Smooth muscle cell (in vitro differentiated cells): Measurements from ENCODE around the gene RASA1. TPM values are rescaled to one million over a fixed set of nuclear protein-coding genes. Genes with fewer than 3 reads are reported as not detected.

ENCODE experiments used
- DNase-seq: peaks from one replicate; lab custom pipeline; 2025; ENCODE audit not compliant: unreplicated experiment; lab: John Stamatoyannopoulos, UW
- H2AFZ ChIP-seq: fragments of 200-600 bp; sonication (generic); 2 replicates; pipeline ENCODE4 v1.6.0; 2016; ENCODE audit warnings: antibody characterized with exemption, low read depth, mild to moderate bottlenecking
- H3F3A ChIP-seq: fragments of 200-600 bp; sonication (generic); 2 replicates; pipeline ENCODE4 v1.6.0; 2017; ENCODE audit warnings: antibody characterized with exemption, low read depth
- H3K27ac ChIP-seq: fragments of 200-600 bp; sonication (generic); 2 replicates; pipeline ENCODE4 v1.5.1; 2016; ENCODE audit warnings: low read depth, mild to moderate bottlenecking
- H3K27me3 ChIP-seq: fragments of 200-600 bp; sonication (generic); 2 replicates; pipeline ENCODE4 v1.6.1; 2016; ENCODE audit warnings: low read depth, mild to moderate bottlenecking
- H3K36me3 ChIP-seq: fragments of 200-600 bp; sonication (generic); 2 replicates; pipeline ENCODE4 v1.5.1; 2016; ENCODE audit warnings: low read depth
- H3K4me1 ChIP-seq: fragments of 200-600 bp; sonication (generic); 2 replicates; pipeline ENCODE4 v1.5.1; 2016; ENCODE audit warnings: low read depth
- H3K4me2 ChIP-seq: fragments of 200-600 bp; sonication (generic); 2 replicates; pipeline ENCODE4 v1.6.0; 2016; ENCODE audit warnings: mild to moderate bottlenecking
- H3K4me3 ChIP-seq: fragments of 200-600 bp; sonication (generic); 2 replicates; pipeline ENCODE4 v1.5.1; 2016; ENCODE audit warnings: mild to moderate bottlenecking
- H3K79me2 ChIP-seq: fragments of 200-600 bp; sonication (generic); 2 replicates; pipeline ENCODE4 v1.6.0; 2016; ENCODE audit warnings: low read depth, mild to moderate bottlenecking
- H3K9ac ChIP-seq: fragments of 200-600 bp; sonication (generic); 2 replicates; pipeline ENCODE4 v1.6.0; 2016; ENCODE audit warnings: low read depth
- H3K9me3 ChIP-seq: fragments of 200-600 bp; sonication (generic); replicated peaks from 2 replicates; pipeline ENCODE4 v1.5.1; 2016; ENCODE audit warnings: low read depth
- H4K20me1 ChIP-seq: fragments of 200-600 bp; sonication (generic); 2 replicates; pipeline ENCODE4 v1.6.0; 2016; ENCODE audit warnings: low read depth
- WGBS: methylation state at CpG from one replicate; pipeline ENCODE4 v1.1.7; 2016; ENCODE audit warnings: low lambda C conversion rate; 5-methylcytosine and 5-hydroxymethylcytosine counted together
- polyA plus RNA-seq: library from polyadenylated mRNA; unstranded; fragments of >200 nt; fragmentation: Nextera tagmentation; extraction: Ambion mirVana; gene quantifications from 2 replicates; pipeline ENCODE4 v1.2.1, GENCODE V29; 2016
- total RNA-seq: library from RNA; depleted of rRNA; stranded (reverse); fragments of >200 nt; gene quantifications from 2 replicates; pipeline ENCODE4 v1.2.3, GENCODE V29; 2014
- TF ChIP-seq, protein P1 (sequence below): fragments of 200-600 bp; sonication (generic); IDR thresholded peaks from 2 replicates; pipeline ENCODE4 v1.5.1; 2017; ENCODE audit warnings: borderline replicate concordance, mild to moderate bottlenecking, antibody characterized with exemption; ENCODE audit not compliant: insufficient read depth, poor library complexity, severe bottlenecking

The RASA1 gene
- total and polyA plus RNA-seq, 2 experiments from 2014 or later: 28.9 to 59.6 TPM

DNA sequence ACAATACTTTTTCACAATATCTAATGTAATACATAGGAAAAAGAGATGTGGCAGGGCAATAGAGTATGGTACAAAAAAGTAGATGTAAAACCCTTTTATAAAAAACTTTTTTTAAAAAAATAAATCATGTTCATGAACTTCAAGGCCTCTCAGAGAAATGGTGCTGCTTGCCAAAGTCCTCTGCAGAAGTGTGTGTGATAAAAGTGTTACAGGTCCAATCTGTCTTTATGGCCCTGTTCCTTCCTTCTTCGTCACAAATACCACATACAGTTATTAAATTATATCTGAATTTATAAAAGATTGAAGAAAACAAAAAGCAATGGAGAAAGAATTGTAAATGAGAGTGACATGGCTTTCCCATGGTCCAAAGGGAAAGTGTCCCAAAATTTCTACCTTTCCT, 166.8 kb downstream of the RASA1 start:
- Histone ChIP-seq H3K4me1 (no peaks in the 10 kb centered on the region), H3K9ac (no peak overlapping the region), H4K20me1 (no peaks in the 10 kb centered on the region), H3F3A (no peaks in the 10 kb centered on the region), H2AFZ (no peak overlapping the region), H3K27me3 (no peaks in the 10 kb centered on the region), H3K36me3 (no peaks in the 10 kb centered on the region), H3K9me3 (no peaks in the 10 kb centered on the region), H3K4me3 (no peak overlapping the region), H3K4me2 (no peak overlapping the region), H3K79me2 (no peaks in the 10 kb centered on the region), H3K27ac (no peak overlapping the region)
- DNase-seq: no peak
- TF ChIP-seq, protein P1, sequence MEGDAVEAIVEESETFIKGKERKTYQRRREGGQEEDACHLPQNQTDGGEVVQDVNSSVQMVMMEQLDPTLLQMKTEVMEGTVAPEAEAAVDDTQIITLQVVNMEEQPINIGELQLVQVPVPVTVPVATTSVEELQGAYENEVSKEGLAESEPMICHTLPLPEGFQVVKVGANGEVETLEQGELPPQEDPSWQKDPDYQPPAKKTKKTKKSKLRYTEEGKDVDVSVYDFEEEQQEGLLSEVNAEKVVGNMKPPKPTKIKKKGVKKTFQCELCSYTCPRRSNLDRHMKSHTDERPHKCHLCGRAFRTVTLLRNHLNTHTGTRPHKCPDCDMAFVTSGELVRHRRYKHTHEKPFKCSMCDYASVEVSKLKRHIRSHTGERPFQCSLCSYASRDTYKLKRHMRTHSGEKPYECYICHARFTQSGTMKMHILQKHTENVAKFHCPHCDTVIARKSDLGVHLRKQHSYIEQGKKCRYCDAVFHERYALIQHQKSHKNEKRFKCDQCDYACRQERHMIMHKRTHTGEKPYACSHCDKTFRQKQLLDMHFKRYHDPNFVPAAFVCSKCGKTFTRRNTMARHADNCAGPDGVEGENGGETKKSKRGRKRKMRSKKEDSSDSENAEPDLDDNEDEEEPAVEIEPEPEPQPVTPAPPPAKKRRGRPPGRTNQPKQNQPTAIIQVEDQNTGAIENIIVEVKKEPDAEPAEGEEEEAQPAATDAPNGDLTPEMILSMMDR: no peak
- 85% methylated on average over 1 of the region's 1 CpG for WGBS

DNA sequence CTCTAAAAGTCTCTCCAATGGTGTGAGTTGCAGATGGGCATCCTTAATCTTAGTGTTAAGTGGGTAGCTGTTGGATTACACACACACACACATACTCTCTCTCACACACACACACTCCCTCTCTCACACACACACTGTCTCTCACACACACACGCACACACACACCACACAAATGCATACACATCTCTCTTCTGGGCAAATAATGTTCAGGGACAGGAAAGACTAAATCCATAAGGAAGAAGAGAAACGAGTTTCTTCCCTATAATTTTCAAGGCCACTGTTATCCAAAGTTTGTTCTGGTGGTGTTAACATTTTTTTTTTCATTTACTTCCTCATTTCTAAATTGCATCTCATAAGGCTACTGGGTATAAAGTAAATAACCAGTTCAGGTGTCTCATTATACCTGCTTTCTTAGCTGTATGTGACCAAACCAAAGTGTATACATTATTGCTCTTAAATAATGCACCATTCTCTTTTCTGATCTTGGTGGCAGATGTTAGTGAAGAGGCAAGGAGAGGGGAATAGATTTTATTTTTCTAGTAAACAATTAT, 167.5 kb downstream of the RASA1 start:
- Histone ChIP-seq H3K27ac (no peak overlapping the region), H3K79me2 (no peaks in the 10 kb centered on the region), H4K20me1 (no peaks in the 10 kb centered on the region), H3K27me3 (no peaks in the 10 kb centered on the region), H3K4me1 (no peaks in the 10 kb centered on the region), H3K4me3 (no peak overlapping the region), H2AFZ (no peak overlapping the region), H3K9ac (no peak overlapping the region), H3K4me2 (no peak overlapping the region), H3F3A (no peaks in the 10 kb centered on the region), H3K9me3 (no peaks in the 10 kb centered on the region), H3K36me3 (no peaks in the 10 kb centered on the region)
- DNase-seq: no peak
- 83% methylated on average over 2 of the region's 2 CpGs for WGBS
- TF ChIP-seq, protein P1: no peak

DNA sequence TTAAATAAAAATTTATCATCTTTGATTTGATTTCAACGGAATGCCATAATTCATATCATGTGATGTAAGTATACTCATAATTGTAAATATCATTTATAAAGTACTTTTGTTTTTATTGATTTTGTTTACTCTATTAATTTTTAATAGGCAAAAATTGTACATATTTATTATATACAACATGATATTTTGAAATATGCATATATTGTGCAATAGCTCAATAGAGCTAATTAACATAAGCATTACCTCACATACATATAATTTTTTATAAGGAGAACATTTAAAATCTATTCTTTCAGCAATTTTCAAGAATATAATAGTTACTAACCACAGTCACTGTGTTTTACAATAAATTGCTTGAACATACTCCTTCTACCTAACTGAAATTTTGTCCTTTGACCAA, 170.0 kb downstream of the RASA1 start:
- TF ChIP-seq, protein P1: no peak
- Histone ChIP-seq H2AFZ (no peak overlapping the region), H3K27ac (no peak overlapping the region), H3K4me3 (no peak overlapping the region), H3K79me2 (no peaks in the 10 kb centered on the region), H3K4me2 (no peak overlapping the region), H3K9ac (no peak overlapping the region), H3K36me3 (no peaks in the 10 kb centered on the region), H3K4me1 (no peaks in the 10 kb centered on the region), H3K9me3 (no peaks in the 10 kb centered on the region), H4K20me1 (no peaks in the 10 kb centered on the region), H3K27me3 (no peaks in the 10 kb centered on the region), H3F3A (no peaks in the 10 kb centered on the region)
- 83% methylated on average over 1 of the region's 1 CpG for WGBS
- no peak for DNase-seq

DNA sequence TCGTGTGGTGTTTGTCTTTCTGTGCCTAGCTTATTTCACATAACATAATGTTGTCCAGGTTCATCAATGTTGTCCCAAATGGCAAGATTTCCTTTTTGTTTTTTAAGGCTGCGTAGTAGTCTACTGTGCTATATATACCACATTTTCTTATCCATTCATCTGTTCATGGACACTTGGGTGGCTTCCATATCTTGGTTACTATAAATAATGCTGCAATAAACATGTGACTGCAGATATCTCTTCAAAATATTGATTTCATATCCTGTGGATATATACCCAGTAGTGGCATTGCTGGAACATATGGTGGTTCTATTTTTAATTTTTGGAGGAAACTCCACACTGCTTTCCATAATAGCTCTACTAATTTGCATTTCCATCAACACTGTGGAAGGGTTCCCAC, 170.5 kb downstream of the RASA1 start:
- Histone ChIP-seq H3K27ac (no peak overlapping the region), H3K79me2 (no peaks in the 10 kb centered on the region), H3K36me3 (no peaks in the 10 kb centered on the region), H4K20me1 (no peaks in the 10 kb centered on the region), H3K9me3 (no peaks in the 10 kb centered on the region), H3F3A (no peaks in the 10 kb centered on the region), H3K4me1 (no peaks in the 10 kb centered on the region), H3K4me3 (no peak overlapping the region), H3K4me2 (no peak overlapping the region), H3K9ac (no peak overlapping the region), H3K27me3 (no peaks in the 10 kb centered on the region), H2AFZ (no peak overlapping the region)
- TF ChIP-seq, protein P1: no peak
- WGBS: 90% methylated on average over 2 of the region's 2 CpGs
- no peak for DNase-seq
